ENCODE measurements around the gene FAT1. TPM values are rescaled to one million over a fixed set of nuclear protein-coding genes. Genes with fewer than 3 reads are reported as not detected.
"Not testable (repeated sequence)": the region's sequence is repeated elsewhere in the genome, so short reads cannot be mapped to it uniquely, and the experiment has no call there.

FAT1 gene
- total RNA-seq, 4 donors from 2014 or later, result 73.1 to 95.6 (median 76.5) TPM

GRCh38 chr4:186762361-186762760, 38.7 kb upstream of the FAT1 start:
- no peak for DNase-seq
- no peaks in the 10 kb centered on the region for H3K27me3 ChIP-seq
- no peak overlapping the region for H3K4me3 ChIP-seq (replicated peaks in 1 of 3)
- H3K27ac ChIP-seq, result no peak overlapping the region
- H3K36me3 ChIP-seq, result no peaks in the 10 kb centered on the region
- H3K4me1 ChIP-seq, result peaks cover 0 to 12% of the 10 kb centered on the region in 2 donors
- WGBS, 2 donors, result 74 to 75% methylated on average over 2 of the region's 2 CpGs
- intact Hi-C loops (cut with DNase I), result no loop called here
- no peaks in the 10 kb centered on the region for H3K9me3 ChIP-seq
- TF ChIP-seq CTCF (IDR thresholded peaks at IDR 0.05) (no peak), POLR2A (IDR thresholded peaks at IDR 0.05) (no peak)

- intact Hi-C loops (cut with DNase I); H3K27ac ChIP-seq; H3K36me3 ChIP-seq; H3K27me3 ChIP-seq; H3K9me3 ChIP-seq; H3K4me3 ChIP-seq (replicated peaks in 1 of 3): not testable (repeated sequence)
- H3K4me1 ChIP-seq, result peaks cover 0 to 12% of the 10 kb centered on the region in 2 donors
- peak; percentile 57 to 61 for DNase-seq
- 29 to 42% methylated on average over 2 of the region's 2 CpGs for WGBS, 2 donors
Measured at GRCh38 chr4:186761956-186762355, 38.3 kb upstream of the FAT1 start.

GRCh38 chr4:186761393-186761792, 37.7 kb upstream of the FAT1 start:
- Histone ChIP-seq H3K4me3 (replicated peaks in 1 of 3) (no peak overlapping the region), H3K4me1 (peaks cover 0 to 12% of the 10 kb centered on the region in 2 donors), H3K9me3 (no peaks in the 10 kb centered on the region), H3K27me3 (no peaks in the 10 kb centered on the region), H3K36me3 (no peaks in the 10 kb centered on the region), H3K27ac (no peak overlapping the region)
- WGBS, 2 donors, result 53 to 55% methylated on average over 3 of the region's 3 CpGs
- intact Hi-C loops (cut with DNase I), result no loop called here
- DNase-seq, result no peak
- TF ChIP-seq POLR2A (IDR thresholded peaks at IDR 0.05) (no peak), CTCF (IDR thresholded peaks at IDR 0.05) (no peak)

GRCh38 chr4:186760576-186760975, 36.9 kb upstream of the FAT1 start:
- Histone ChIP-seq H3K27me3 (no peaks in the 10 kb centered on the region), H3K36me3 (no peaks in the 10 kb centered on the region), H3K9me3 (no peaks in the 10 kb centered on the region), H3K4me1 (peaks cover 0 to 12% of the 10 kb centered on the region in 2 donors), H3K27ac (no peak overlapping the region), H3K4me3 (replicated peaks in 1 of 3) (no peak overlapping the region)
- TF ChIP-seq CTCF (IDR thresholded peaks at IDR 0.05) (no peak), POLR2A (IDR thresholded peaks at IDR 0.05) (no peak)
- WGBS, 2 donors, result 51 to 59% methylated on average over 6 of the region's 6 CpGs
- DNase-seq, result peak in 1 of 2 donors; percentile 4
- intact Hi-C loops (cut with DNase I), result no loop called here

GRCh38 chr4:186759990-186760389, 36.3 kb upstream of the FAT1 start:
- no peak for TF ChIP-seq CTCF (IDR thresholded peaks at IDR 0.05)
- TF ChIP-seq POLR2A (IDR thresholded peaks at IDR 0.05), result no peak
- no peak for DNase-seq
- intact Hi-C loops (cut with DNase I), result no loop called here

More at GRCh38 chr4:186759990-186760389, 36.3 kb upstream of the FAT1 start:
- Histone ChIP-seq H3K4me3 (replicated peaks in 1 of 3) (no peak overlapping the region), H3K27me3 (no peaks in the 10 kb centered on the region), H3K27ac (no peak overlapping the region), H3K36me3 (no peaks in the 10 kb centered on the region), H3K9me3 (no peaks in the 10 kb centered on the region), H3K4me1 (peaks cover 0 to 12% of the 10 kb centered on the region in 2 donors)
- WGBS, 2 donors, result 92 to 93% methylated on average over 10 of the region's 10 CpGs

All from thyroid gland (tissue), 4 donors.